Endometrial microvascular endothelial cells (primary cell): ENCODE results near the gene PLCB1. TPM values are rescaled to one million over a fixed set of nuclear protein-coding genes. Genes with fewer than 3 reads are reported as not detected.

Experiments
- in situ Hi-C: cut with HindIII; loops from 2 replicates; pipeline ENCODE4 v1.10.0; 2017; ENCODE audit warnings: low sequenced_read_pairs, low pct_unique_long_range_greater_than_20kb; ENCODE audit errors: inconsistent ontology term
- total RNA-seq: library from RNA; depleted of rRNA; stranded (reverse); fragments of >200 nt; gene quantifications from one replicate; pipeline ENCODE4 v1.2.3, GENCODE V29; 2015; ENCODE audit errors: inconsistent ontology term

The PLCB1 gene
- total RNA-seq, 1 donor from 2014 or later = 16.1 TPM

DNA sequence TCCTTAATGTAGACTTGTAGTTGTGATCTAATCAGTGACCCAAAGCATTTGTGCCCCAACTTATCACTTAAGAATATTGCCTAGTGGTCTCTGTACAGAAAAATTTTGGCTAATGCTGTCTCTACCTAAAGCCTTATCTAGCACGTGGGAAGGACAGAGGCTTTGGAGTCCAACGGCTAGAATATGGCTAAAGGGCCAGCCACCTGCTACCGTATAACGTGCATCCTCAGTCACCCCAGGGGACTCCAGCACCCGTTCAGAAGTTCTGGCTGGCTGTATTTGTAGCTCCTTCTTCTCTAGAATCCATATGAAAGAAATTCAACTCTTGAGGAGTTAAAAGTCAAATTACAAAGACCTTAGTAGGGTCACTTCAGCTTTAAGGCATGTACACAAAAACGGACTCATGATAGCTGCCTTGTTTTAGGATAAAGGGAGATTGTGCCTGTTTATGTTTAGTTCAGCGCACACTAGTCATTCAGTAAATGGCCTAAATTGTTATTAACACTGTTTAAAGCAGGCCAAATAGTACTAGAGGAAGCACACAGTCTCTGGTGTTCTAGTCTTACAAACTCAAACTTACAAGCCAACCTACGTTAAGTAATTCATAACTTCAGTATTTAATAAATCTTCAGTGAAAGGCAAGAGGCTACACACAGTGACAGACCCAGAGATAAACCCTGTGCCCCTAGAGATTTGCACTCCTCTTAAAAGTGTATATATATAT lies 529.3 kb downstream of the PLCB1 start:
- in situ Hi-C loops = no loop called here

GRCh38 chr20:8662433-8662954 lies 530.4 kb downstream of the PLCB1 start:
- in situ Hi-C loops = no loop called here

GRCh38 chr20:8663424-8663823 lies 531.4 kb downstream of the PLCB1 start:
- in situ Hi-C loops = no loop called here

DNA sequence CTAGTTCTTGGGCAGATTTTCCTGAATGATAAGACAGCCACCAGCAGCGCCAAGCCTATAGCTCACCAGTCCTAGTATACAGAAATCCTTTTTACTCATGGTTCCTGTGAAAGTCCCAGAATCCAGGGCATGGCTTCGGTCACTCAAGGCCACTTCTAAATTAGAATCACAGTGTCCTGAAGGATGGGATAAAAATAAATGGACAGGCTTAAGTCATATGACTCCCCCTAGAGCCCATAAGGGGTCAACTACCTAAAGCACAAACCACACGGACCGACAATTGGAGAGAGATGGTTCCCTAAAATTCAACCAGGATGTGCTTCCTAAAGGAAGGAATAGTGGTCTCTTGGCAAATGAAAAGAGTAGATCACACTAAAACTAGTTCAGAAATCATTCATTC lies 532.7 kb downstream of the PLCB1 start:
- in situ Hi-C loops = no loop called here

GRCh38 chr20:8667306-8667705 lies 535.2 kb downstream of the PLCB1 start:
- in situ Hi-C loops = no loop called here

- in situ Hi-C loops = no loop called here
These were observed 538.3 kb downstream of the PLCB1 start for GRCh38 chr20:8670207-8670892.

GRCh38 chr20:8670893-8671215 lies 538.8 kb downstream of the PLCB1 start:
- in situ Hi-C loops = no loop called here

DNA sequence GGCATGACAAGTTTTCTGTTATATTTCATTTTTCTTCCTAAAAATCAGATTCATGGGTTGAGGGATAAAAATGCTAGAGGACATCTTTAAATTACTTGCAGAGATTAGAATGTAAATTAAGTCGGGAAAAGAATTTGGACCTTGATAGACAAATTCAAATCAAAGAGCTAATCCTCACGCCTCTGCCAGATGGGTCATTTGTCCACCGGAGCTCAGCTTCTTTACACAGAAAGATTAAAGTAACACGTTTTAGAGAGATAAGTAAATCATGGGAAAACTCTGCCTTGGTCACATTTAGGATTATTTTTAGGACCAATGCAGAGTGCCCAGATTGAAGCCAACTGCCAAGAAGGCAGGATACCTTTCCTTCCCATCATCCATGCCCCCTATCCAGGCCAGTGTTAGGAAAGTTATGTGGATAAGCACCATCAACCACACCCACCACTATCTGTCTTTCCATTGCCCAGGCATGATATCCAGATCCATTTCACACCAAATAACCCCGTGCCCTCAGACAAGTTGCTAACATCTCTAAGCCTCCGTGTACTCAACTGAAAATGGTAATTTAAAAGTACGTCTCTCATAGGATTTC lies 539.4 kb downstream of the PLCB1 start:
- in situ Hi-C loops = no loop called here

DNA sequence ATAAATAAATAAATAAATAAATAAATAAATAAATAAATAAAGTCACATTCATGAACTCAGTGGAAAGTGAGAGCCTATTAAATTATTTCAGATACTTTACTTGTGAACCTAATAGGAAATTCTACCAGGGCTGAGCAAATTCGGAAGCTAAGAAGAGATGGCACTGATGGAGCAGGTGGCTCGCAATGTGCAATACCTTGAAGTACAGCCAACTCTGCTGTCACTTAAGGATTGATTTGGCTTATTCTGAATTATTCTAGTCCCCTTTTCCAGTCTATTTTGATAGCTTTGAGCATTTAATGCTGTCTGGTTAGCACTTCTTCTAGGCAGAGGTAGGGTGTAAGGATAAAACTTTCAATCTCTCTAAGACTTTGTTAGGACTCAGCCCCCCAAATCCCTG lies 541.0 kb downstream of the PLCB1 start:
- in situ Hi-C loops = no loop called here

DNA sequence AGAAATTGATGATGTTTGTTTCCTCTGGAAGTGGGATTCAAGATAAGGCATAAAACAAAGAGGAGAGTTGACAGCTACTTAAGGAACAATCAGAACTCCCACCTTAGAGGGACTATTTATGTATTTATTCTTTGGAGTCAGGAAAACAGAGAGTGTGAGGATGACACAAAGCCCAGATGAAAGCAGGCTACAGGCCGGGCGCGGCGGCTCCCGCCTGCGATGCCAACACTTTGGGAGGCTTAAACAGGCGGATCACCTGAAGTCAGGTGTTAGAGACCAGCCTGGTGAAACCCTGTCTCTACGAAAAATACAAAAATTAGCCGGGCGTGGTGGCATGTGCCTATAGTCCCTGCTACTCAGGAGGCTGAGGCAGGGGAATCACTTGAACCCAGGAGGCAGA lies 543.8 kb downstream of the PLCB1 start:
- in situ Hi-C loops = no loop called here

DNA sequence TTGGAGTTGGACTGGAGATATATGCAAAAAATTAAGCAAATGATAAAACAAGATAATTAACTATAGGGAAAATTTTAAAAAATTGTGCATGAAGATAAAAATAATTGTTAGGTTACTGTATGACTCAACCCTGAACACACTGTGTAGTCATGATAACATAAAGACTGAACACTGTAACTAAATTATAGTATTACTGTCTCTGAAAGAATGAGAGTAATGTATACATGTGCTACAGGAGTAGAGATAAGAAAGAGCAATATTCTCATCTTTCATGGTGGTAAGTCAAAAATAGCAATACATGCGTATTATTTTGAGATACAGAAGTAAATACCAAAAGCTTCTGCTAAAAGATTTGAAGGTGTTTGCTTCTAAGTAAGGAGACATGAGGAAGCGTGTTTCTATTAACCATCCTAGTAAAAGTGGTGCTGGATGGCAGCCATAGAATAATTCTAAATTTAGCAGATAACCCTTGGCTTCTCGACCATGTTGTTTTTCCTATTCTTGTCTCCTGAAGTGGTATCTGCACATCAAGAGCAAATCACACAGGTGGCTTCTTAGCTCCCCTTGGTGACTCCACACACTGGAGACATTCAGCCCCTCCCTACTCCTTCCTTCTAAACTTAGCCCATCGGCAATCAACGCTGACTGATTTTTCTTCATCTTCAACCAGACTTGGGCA lies 546.2 kb downstream of the PLCB1 start:
- in situ Hi-C loops = no loop called here

GRCh38 chr20:8689337-8689736 lies 557.3 kb downstream of the PLCB1 start:
- in situ Hi-C loops = no loop called here

- in situ Hi-C loops = no loop called here
These were observed 558.0 kb downstream of the PLCB1 start for GRCh38 chr20:8690074-8690473.

DNA sequence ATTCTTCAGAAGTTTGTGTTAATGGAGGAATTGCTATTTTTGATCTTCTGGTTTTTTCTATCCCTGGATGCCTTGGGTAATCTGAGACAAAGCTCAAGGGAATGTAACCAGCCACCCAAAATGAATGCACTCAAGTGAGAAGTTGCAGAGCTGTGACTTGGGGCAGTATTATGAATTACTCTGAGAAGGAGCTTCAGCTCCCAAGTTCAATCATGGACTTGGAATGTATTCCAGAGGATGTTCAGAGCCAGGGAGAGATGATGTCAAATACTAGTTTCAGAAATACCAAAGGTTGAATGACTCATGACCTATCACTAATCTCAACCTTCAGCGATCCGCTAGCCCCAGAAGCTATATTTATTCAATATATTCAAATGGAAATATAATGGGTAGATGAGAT lies 561.6 kb downstream of the PLCB1 start:
- in situ Hi-C loops = no loop called here

- in situ Hi-C loops = loop anchor here (25.0 kb wide), 2 partner anchors 563 to 663 kb away; partner anchors contain the start of gene PLCB1
These were observed 568.7 kb downstream of the PLCB1 start for GRCh38 chr20:8700756-8701155.

- in situ Hi-C loops = loop anchor here (25.0 kb wide), 2 partner anchors 570 to 670 kb away; partner anchors contain the start of gene PLCB1
These were observed 575.1 kb downstream of the PLCB1 start for GRCh38 chr20:8706961-8707700.

DNA sequence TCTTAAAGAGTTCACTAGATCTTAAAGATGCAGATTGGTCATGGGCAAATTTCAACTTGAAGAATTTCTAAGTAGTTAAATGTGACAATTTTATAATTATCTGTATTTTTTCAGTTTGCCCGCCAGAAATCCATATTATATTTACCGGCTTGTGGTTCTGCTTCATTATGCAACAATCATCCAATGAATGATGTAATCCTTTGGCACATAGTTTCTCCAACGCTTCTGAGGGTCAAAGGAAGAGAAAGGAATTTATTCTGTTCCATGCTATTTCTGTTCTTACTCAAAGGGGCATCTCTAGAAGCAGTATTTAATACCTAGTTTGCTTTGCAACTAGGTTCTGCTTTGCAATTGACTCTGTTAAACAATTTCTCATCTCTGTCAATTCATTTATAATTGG lies 577.6 kb downstream of the PLCB1 start:
- in situ Hi-C loops = loop anchor here (25.0 kb wide), 2 partner anchors 572 to 672 kb away; partner anchors contain the start of gene PLCB1

GRCh38 chr20:8711501-8711900 lies 579.4 kb downstream of the PLCB1 start:
- in situ Hi-C loops = loop anchor here (25.0 kb wide), 2 partner anchors 574 to 674 kb away; partner anchors contain the start of gene PLCB1

- in situ Hi-C loops = loop anchor here (25.0 kb wide), 2 partner anchors 577 to 677 kb away; partner anchors contain the start of gene PLCB1
These were observed 582.1 kb downstream of the PLCB1 start for GRCh38 chr20:8714206-8714605.
